Peyer's patch (tissue), 4 donors: Measurements from ENCODE around the gene MYBPC2.

ENCODE experiments used
- CTCF ChIP-seq, 6 experiments: fragments of 450-650 bp in 4 of 6; fragments of 200-600 bp in 2 of 6; sonication (generic) in 1 of 6; IDR thresholded peaks; one replicate each; pipeline ENCODE4 v1.5.1; 2017 to 2019; ENCODE audit warnings: antibody characterized with exemption in 6 of 6, mild to moderate bottlenecking in 3 of 6, moderate library complexity in 1 of 6
- POLR2A ChIP-seq, 2 donors: fragments of 450-650 bp; IDR thresholded peaks; one replicate each; pipeline ENCODE4 v1.5.1; 2017; ENCODE audit warnings: antibody characterized with exemption in 2 of 2, mild to moderate bottlenecking in 2 of 2, moderate library complexity in 2 of 2

GRCh38 chr19:50507376-50507775, 74.7 kb downstream of the MYBPC2 start:
- no peak for TF ChIP-seq CTCF (IDR thresholded peaks at IDR 0.05)
- no peak for TF ChIP-seq POLR2A (IDR thresholded peaks at IDR 0.05)
